GM10266 (cell line): ENCODE results near the gene LSP1.

Experiments used
- DNase-seq: peaks from one replicate; pipeline ENCODE4 v3.0.0; 2012; ENCODE audit errors: extremely low spot score
- TF ChIP-seq, protein P1 (sequence below): IDR thresholded peaks from 2 replicates; pipeline ENCODE4 v1.5.1; 2012; ENCODE audit warnings: mild to moderate bottlenecking, low read depth; ENCODE audit not compliant: control insufficient read depth, insufficient read depth; ENCODE audit errors: missing control alignments

Gene LSP1

DNA sequence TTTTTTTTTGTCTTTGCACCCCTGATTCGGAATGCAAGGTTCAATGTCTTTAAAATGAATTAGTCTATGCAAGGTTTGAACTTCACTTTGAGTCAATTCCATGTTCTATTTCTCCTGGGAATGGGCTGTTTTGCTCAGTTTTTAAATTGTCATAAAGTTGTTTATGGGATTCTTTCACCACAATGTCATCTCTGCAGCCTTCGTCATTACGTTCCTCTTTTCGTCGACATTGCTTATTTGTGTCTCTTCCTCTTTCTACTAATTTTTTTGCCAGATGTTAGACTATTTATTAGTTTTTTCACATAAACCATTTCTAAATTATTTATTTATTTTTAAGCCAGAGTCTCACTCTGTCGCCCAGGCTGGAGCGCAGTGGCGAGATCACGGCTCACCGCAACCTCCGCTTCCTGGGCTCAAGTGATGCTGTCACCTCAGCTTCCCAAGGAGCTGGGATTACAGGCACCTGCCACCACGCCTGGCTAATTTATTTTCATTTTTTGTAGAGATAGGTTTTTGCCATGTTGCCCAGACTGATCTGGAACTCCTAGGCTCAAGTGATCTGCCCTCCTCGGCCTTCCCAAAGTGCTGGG, 59.5 kb downstream of the LSP1 start:
- TF ChIP-seq, protein P1, sequence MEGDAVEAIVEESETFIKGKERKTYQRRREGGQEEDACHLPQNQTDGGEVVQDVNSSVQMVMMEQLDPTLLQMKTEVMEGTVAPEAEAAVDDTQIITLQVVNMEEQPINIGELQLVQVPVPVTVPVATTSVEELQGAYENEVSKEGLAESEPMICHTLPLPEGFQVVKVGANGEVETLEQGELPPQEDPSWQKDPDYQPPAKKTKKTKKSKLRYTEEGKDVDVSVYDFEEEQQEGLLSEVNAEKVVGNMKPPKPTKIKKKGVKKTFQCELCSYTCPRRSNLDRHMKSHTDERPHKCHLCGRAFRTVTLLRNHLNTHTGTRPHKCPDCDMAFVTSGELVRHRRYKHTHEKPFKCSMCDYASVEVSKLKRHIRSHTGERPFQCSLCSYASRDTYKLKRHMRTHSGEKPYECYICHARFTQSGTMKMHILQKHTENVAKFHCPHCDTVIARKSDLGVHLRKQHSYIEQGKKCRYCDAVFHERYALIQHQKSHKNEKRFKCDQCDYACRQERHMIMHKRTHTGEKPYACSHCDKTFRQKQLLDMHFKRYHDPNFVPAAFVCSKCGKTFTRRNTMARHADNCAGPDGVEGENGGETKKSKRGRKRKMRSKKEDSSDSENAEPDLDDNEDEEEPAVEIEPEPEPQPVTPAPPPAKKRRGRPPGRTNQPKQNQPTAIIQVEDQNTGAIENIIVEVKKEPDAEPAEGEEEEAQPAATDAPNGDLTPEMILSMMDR, result no peak
- DNase-seq, result no peak

- DNase-seq, result no peak
- TF ChIP-seq, protein P1, result no peak
Observed at GRCh38 chr11:1913271-1914060, 60.6 kb downstream of the LSP1 start.

DNA sequence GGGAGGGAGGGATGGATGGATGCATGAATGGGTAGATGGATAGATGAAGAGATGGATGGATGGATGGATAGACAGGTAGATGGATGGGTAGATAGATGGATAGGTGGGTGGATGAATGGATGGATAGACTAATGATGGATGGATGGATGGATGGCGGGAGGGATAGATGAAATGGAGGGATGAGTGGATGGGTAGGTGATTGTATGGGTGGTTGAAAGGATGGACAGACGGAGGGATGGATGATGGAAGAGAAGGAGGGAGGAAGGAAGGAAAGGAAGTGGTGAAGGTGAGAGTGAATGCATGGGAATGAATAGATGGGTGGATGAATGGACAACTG, 62.9 kb downstream of the LSP1 start:
- TF ChIP-seq, protein P1, result no peak
- no peak for DNase-seq

DNA sequence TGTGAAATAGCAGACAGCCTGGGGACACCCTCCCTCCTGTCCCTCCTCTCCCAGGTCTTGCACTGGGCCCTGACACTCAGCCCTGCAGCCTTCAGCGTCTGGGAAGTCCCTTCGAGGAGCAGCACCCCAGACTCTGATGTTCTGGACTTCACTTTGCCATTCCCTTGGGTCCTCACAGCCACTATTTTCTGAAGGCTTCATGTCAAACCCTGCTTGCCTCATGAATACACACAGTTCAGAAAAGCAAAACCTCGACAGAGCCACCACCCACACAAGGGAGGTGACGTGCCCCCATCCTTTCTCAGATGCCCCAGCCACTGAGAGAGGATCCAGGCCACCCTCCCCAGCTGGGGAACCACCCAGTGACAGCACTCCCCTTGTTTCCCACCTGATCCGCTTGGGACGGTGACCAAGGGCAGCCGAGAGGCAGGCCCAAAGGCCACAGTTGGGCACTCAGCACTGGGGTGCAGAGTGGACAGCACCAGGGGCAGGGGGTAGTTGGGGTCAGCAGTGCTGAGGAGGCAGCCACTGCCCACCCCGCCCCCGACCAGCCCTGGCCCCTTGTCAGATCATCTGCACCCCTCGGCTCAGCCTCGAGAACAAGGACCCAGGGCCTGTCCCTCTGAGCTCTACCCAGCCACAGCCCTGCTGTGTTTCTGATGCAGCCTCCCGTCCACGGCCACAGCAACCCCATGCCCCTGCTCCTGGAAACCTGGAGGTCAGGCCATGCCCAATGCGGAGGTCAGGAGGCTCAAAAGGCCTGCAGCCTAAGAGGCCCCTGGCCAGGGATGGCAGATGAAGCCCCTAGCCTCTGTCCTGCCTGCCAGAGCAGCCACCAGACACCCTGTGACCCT, 63.5 kb downstream of the LSP1 start:
- TF ChIP-seq, protein P1, result no peak
- DNase-seq, result peak; percentile 80

DNA sequence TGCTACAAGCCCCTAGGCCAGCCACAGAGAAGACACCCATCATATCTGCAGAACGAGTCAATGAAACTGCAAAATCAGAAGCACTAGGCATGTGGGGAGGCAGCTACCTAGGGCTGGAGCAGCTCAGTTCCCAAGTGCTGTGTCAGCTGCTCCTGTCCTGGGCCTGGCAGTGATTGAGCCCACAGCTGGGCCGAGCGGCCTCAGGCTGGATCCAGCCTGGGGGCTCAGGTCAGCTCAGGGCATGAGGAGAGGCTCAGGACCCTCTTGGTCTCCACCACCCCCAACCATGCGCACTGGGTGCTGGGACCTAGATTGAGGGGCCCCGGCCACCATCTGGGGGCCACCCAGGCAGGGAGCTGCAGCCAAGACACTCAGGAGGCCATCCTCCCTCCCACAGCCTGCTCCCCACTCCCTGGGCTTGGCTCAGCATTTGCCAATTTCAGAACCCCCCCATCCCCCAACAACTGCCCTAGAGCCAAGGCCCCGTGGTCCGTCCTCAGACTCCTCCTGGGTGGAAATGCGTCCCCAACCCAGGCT, 64.2 kb downstream of the LSP1 start:
- DNase-seq, result peak; percentile 41
- TF ChIP-seq, protein P1, result no peak

DNA sequence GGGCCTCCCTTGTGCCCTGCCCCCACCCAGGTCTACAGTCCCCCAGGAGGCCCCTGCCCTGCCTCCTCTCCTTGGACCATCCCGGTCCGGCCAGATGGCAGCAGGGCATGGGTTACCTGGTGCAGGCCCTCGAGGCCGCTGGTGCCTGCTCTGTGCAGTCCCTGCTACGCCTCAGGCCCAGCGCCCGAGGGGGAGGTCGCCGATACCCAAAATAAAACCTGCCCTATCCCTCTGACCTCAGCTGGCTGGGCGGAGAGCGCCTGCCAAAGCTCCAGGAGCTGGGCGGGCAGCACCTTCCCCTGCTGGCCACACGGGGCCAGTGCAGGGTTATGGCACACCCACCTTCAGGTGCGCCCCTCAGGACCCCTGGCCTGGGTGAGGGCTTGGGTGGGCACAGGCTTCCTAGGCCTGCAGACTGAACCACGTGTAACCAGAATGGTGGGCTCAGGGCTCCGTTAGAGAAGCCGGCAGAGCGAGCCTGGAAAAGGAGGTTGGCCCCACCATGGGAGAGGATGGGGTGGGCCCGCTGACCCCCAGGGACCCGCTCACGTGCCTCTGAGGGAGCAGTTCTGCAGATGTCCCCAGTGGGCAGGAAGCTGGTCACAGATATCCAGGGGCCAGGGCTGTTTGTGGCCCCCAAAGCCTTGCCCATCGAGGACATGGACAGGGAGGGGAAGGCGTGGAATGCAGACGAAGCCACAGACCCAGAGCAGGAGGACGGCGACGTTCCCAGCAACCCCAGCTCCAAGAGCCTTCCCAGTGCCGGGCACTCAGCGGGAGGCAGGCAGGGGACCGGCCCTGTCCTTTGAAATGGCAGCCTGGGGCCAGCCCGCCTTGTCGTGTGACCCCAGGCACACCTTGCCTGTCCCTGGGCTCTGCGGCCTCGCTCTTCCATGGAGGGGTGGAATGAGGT, 64.9 kb downstream of the LSP1 start:
- DNase-seq, result peak; percentile 35
- TF ChIP-seq, protein P1, result peak; percentile 46
